K562 (cell line): ENCODE data around the gene TYW5.

ENCODE experiments used
- CEBPB ChIP-seq: fragments of 450-650 bp; IDR thresholded peaks from 2 replicates; pipeline ENCODE4 v1.6.1; 2016; ENCODE audit warnings: missing genetic modification characterization, missing compliant biosample characterization
- CHCHD3 ChIP-seq: fragments of 250-450 bp; sonication (Bioruptor Pico); IDR thresholded peaks from 2 replicates; pipeline ENCODE4 v2.1.2; 2022; ENCODE audit warnings: mild to moderate bottlenecking
- EP300 ChIP-seq: IDR thresholded peaks from 2 replicates; pipeline ENCODE4 v1.6.1; 2012; ENCODE audit warnings: low read length, improper control_type of control experiment
- MAZ ChIP-seq, 2 experiments: fragments of 450-650 bp in 1 of 2; sonication (generic) in 1 of 2; formaldehyde crosslinking; IDR thresholded peaks in 1 of 2; conservative IDR thresholded peaks in 1 of 2; 2 replicates each; pipeline versions ENCODE4 v1.4.0 to v1.5.0; 2020; ENCODE audit warnings: mild to moderate bottlenecking in 1 of 2, missing genetic modification reagents in 1 of 2
- RCOR1 ChIP-seq, 2 experiments: IDR thresholded peaks; 2 replicates each; pipeline ENCODE4 v1.6.1; 2012; ENCODE audit warnings: low read depth in 2 of 2, low read length in 2 of 2, borderline replicate concordance in 1 of 2, improper control_type of control experiment in 1 of 2
- TF ChIP-seq, protein P1 (sequence below): sonication (generic); formaldehyde crosslinking; IDR thresholded peaks from 2 replicates; pipeline ENCODE4 v1.8.0; 2022; ENCODE audit warnings: mild to moderate bottlenecking, missing genetic modification reagents, borderline replicate concordance

DNA sequence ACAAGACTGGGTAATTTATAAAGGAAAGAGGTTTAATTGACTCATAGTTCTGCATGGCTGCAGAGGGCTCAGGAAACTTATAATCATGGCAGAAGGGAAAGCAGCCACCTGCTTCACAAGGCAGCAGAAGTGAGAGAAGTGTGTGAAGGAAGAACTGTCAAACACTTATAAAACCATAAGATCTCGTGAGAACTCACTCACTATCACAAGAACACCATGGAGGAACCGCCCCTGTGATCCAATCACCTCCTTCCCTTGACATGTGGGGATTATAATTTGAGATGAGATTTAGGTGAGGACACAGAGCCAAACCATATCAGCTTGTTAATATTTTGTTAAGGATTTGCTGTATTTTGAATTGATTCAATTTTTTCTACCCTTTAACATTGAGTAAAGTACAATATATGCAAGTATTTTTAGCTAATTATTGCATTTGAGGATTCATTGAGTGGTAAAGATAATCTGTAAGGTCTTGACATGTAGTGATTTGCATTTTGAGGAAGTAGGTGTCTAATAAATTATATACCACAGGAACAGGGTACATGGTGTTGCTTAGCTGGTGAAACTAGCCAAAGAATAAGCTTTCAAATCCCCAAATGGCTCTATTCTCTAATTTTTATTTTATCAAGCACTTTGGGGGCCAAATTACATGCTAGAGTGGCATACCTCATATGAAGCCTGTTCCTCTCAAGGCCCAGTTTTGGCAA lies 48.1 kb downstream of the TYW5 start:
- TF ChIP-seq, protein P1, sequence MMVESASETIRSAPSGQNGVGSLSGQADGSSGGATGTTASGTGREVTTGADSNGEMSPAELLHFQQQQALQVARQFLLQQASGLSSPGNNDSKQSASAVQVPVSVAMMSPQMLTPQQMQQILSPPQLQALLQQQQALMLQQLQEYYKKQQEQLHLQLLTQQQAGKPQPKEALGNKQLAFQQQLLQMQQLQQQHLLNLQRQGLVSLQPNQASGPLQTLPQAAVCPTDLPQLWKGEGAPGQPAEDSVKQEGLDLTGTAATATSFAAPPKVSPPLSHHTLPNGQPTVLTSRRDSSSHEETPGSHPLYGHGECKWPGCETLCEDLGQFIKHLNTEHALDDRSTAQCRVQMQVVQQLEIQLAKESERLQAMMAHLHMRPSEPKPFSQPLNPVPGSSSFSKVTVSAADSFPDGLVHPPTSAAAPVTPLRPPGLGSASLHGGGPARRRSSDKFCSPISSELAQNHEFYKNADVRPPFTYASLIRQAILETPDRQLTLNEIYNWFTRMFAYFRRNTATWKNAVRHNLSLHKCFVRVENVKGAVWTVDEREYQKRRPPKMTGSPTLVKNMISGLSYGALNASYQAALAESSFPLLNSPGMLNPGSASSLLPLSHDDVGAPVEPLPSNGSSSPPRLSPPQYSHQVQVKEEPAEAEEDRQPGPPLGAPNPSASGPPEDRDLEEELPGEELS (CRISPR knock-in tag): no peak
- TF ChIP-seq MAZ (CRISPR knock-in tag; conservative IDR thresholded peaks at IDR 0.05 in 1 of 2, IDR thresholded peaks at IDR 0.05 in 1 of 2) (no peak), RCOR1 (IDR thresholded peaks at IDR 0.05; ENCODE audit: borderline replicate concordance in 1 of 2, low read depth in 2 of 2, low read length in 2 of 2) (no peak), EP300 (no peak), CHCHD3 (CRISPR knock-in tag) (no peak), CEBPB (no peak)
